ENCODE data around the gene HACD4. TPM values are rescaled to one million over a fixed set of nuclear protein-coding genes. Genes with fewer than 3 reads are reported as not detected.

The HACD4 gene
- total RNA-seq, 1 experiment from 2014 or later, result 4.5 TPM

DNA sequence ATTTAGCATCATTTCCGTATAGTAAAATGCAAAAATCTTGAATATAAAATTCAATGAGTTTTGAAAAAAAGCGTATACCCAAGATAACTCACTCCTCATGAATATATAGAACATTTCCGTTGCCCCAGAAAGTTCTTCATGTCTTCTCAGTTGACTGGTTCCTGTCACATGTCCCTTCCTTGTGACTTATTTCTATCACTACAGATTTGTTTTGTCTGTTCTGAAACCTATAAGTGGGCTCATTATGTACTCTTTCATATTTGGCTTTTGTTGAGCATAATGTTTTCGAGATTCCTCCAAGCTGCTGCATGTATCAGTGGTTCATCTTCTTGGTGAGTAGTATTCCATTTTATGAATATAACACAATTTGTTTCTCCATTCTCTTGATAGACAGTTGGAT is 11.0 kb upstream of the HACD4 start:
- H3K27ac ChIP-seq, result no peak overlapping the region
- H3F3A ChIP-seq (ENCODE audit: insufficient read depth, low read depth), result no peaks in the 10 kb centered on the region
- H3K36me3 ChIP-seq (ENCODE audit: low read depth), result no peaks in the 10 kb centered on the region
- no peaks in the 10 kb centered on the region for H3K9me3 ChIP-seq (ENCODE audit: insufficient read depth, low read depth)
- H3K9me2 ChIP-seq (ENCODE audit: insufficient read depth), result no peaks in the 10 kb centered on the region
- no peak for DNase-seq
- no peaks in the 10 kb centered on the region for H3K4me1 ChIP-seq (replicated peaks; ENCODE audit: insufficient read depth)
- no peaks in the 10 kb centered on the region for H3K79me2 ChIP-seq (ENCODE audit: low read depth)
- intact Hi-C loops (cut with micrococcal nuclease; ENCODE audit: unreplicated experiment), result no loop called here
- no peaks in the 10 kb centered on the region for H3K27me3 ChIP-seq (ENCODE audit: insufficient read depth, low read depth)
- ChIA-PET CTCF (no interaction called here), POLR2A (ENCODE audit: unreplicated experiment) (no interaction called here)
- TF ChIP-seq, protein P1, sequence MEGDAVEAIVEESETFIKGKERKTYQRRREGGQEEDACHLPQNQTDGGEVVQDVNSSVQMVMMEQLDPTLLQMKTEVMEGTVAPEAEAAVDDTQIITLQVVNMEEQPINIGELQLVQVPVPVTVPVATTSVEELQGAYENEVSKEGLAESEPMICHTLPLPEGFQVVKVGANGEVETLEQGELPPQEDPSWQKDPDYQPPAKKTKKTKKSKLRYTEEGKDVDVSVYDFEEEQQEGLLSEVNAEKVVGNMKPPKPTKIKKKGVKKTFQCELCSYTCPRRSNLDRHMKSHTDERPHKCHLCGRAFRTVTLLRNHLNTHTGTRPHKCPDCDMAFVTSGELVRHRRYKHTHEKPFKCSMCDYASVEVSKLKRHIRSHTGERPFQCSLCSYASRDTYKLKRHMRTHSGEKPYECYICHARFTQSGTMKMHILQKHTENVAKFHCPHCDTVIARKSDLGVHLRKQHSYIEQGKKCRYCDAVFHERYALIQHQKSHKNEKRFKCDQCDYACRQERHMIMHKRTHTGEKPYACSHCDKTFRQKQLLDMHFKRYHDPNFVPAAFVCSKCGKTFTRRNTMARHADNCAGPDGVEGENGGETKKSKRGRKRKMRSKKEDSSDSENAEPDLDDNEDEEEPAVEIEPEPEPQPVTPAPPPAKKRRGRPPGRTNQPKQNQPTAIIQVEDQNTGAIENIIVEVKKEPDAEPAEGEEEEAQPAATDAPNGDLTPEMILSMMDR (conservative IDR thresholded peaks at IDR 0.05), result no peak
- BruUV-seq (replicated peaks), result no TSS peak
- H2AFZ ChIP-seq, result no peak overlapping the region
- H3K4me2 ChIP-seq, result no peak overlapping the region
- H3K4me3 ChIP-seq, result no peak overlapping the region
- H4K20me1 ChIP-seq (ENCODE audit: insufficient read depth), result no peaks in the 10 kb centered on the region

DNA sequence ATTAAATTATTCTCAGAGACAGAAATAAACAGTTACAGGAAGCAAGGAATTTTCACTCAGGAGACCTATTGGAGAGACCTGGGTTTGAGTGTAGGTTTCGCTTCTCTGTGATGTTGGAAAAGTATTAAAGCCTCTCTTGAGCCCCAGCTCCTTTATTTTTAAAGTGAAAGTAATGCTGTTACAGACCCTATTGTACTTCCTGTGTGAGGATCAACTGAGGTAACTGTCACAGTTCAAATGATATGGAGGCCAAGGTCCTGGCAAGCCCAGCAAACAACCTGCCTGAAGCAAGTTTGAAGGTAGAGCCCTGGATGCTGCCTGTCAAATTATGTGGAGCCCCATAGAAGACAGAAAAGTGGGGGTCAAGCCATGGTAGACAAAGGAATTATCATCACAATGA is 7.9 kb upstream of the HACD4 start:
- no peak overlapping the region for H3K4me3 ChIP-seq
- H3K27ac ChIP-seq, result no peak overlapping the region
- H3K79me2 ChIP-seq (ENCODE audit: low read depth), result no peaks in the 10 kb centered on the region
- no TSS peak for BruUV-seq (replicated peaks)
- H4K20me1 ChIP-seq (ENCODE audit: insufficient read depth), result no peaks in the 10 kb centered on the region
- no peak for TF ChIP-seq EZH2 (IDR thresholded peaks at IDR 0.05; ENCODE audit: low read depth)
- TF ChIP-seq, protein P1 (conservative IDR thresholded peaks at IDR 0.05), result no peak
- CTCF ChIA-PET, result no interaction called here
- no peaks in the 10 kb centered on the region for H3K36me3 ChIP-seq (ENCODE audit: low read depth)
- intact Hi-C loops (cut with micrococcal nuclease; ENCODE audit: unreplicated experiment), result no loop called here
- H3K9me2 ChIP-seq (ENCODE audit: insufficient read depth), result no peaks in the 10 kb centered on the region
- DNase-seq, result no peak
- no peaks in the 10 kb centered on the region for H3K9me3 ChIP-seq (ENCODE audit: insufficient read depth, low read depth)
- no peaks in the 10 kb centered on the region for H3K4me1 ChIP-seq (replicated peaks; ENCODE audit: insufficient read depth)
- POLR2A ChIA-PET (ENCODE audit: unreplicated experiment), result no interaction called here
- no peaks in the 10 kb centered on the region for H3F3A ChIP-seq (ENCODE audit: insufficient read depth, low read depth)
- H2AFZ ChIP-seq, result no peak overlapping the region
- no peaks in the 10 kb centered on the region for H3K27me3 ChIP-seq (ENCODE audit: insufficient read depth, low read depth)
- no peak overlapping the region for H3K4me2 ChIP-seq

DNA sequence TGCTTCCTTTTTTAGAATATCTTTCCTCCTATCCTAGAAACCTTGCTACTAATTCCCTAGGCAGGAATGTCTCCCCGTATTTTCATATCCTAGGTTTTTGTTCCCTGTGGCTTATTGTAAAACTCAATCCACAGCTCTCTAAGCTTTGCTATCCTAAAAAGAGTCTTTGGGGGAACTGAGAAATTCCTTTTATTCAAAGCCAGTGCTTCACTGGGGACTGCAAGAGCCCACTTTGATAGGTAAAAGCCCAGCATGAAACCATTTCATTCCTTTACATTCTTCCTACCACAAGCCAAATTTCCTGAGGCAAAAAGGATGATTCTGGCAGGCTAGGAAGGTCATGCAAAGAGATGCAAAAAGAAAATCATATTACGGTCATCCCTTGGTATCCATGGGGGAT is 5.8 kb upstream of the HACD4 start:
- Histone ChIP-seq H3K9me2 (ENCODE audit: insufficient read depth) (no peaks in the 10 kb centered on the region), H3K27me3 (ENCODE audit: insufficient read depth, low read depth) (no peaks in the 10 kb centered on the region), H3K4me1 (replicated peaks; ENCODE audit: insufficient read depth) (no peaks in the 10 kb centered on the region), H2AFZ (no peak overlapping the region), H3K4me2 (no peak overlapping the region), H3K27ac (no peak overlapping the region), H3K79me2 (ENCODE audit: low read depth) (no peaks in the 10 kb centered on the region), H3K36me3 (ENCODE audit: low read depth) (no peaks in the 10 kb centered on the region), H3F3A (ENCODE audit: insufficient read depth, low read depth) (no peaks in the 10 kb centered on the region), H4K20me1 (ENCODE audit: insufficient read depth) (no peaks in the 10 kb centered on the region), H3K9me3 (ENCODE audit: insufficient read depth, low read depth) (no peaks in the 10 kb centered on the region), H3K4me3 (no peak overlapping the region)
- intact Hi-C loops (cut with micrococcal nuclease; ENCODE audit: unreplicated experiment), result no loop called here
- CTCF ChIA-PET, result no interaction called here
- TF ChIP-seq, protein P1 (conservative IDR thresholded peaks at IDR 0.05), result no peak
- TF ChIP-seq EZH2 (IDR thresholded peaks at IDR 0.05; ENCODE audit: low read depth), result no peak
- POLR2A ChIA-PET (ENCODE audit: unreplicated experiment), result no interaction called here
- DNase-seq, result no peak
- no TSS peak for BruUV-seq (replicated peaks)

Data from PC-9 (cell line).